H9 (cell line): Measurements from ENCODE around the gene UROS. TPM values are rescaled to one million over a fixed set of nuclear protein-coding genes. Genes with fewer than 3 reads are reported as not detected.

Experiments used
- DNase-seq: peaks from one replicate; pipeline ENCODE4 v3.0.0-alpha.2; 2017
- H2AFZ ChIP-seq: one replicate; pipeline ENCODE4 v1.6.1; 2013; ENCODE audit warnings: mild to moderate bottlenecking, low read length, control low read depth, moderate library complexity
- H2AK5ac ChIP-seq: 2 replicates; pipeline ENCODE4 v1.6.1; 2013; ENCODE audit warnings: low read length, control low read depth, mixed read lengths; ENCODE audit not compliant: insufficient read length
- H2BK120ac ChIP-seq: one replicate; pipeline ENCODE4 v1.6.1; 2013; ENCODE audit warnings: low read depth, mild to moderate bottlenecking, low read length, control low read depth, inconsistent platforms; ENCODE audit not compliant: poor library complexity, severe bottlenecking
- H2BK12ac ChIP-seq: 2 replicates; pipeline ENCODE4 v1.6.1; 2013; ENCODE audit warnings: low read length, control low read depth, mixed read lengths, low read depth; ENCODE audit not compliant: insufficient read length
- H2BK15ac ChIP-seq: 2 replicates; pipeline ENCODE4 v1.6.1; 2013; ENCODE audit warnings: low read depth, low read length, control low read depth
- H2BK20ac ChIP-seq: one replicate; pipeline ENCODE4 v1.6.1; 2013; ENCODE audit warnings: low read depth, mild to moderate bottlenecking, low read length, control low read depth, inconsistent platforms; ENCODE audit not compliant: poor library complexity, severe bottlenecking
- H2BK5ac ChIP-seq: 2 replicates; pipeline ENCODE4 v1.6.1; 2013; ENCODE audit warnings: low read length, control low read depth, mixed read lengths; ENCODE audit not compliant: insufficient read length
- H3K14ac ChIP-seq: 2 replicates; pipeline ENCODE4 v1.6.1; 2013; ENCODE audit warnings: low read length, control low read depth; ENCODE audit not compliant: insufficient read depth
- H3K18ac ChIP-seq: 2 replicates; pipeline ENCODE4 v1.6.1; 2013; ENCODE audit warnings: low read depth, mild to moderate bottlenecking, mixed read lengths, low read length, control low read depth; ENCODE audit not compliant: insufficient read length
- H3K23ac ChIP-seq: 2 replicates; pipeline ENCODE4 v1.6.1; 2013; ENCODE audit warnings: low read length, control low read depth, mixed read lengths, low read depth; ENCODE audit not compliant: insufficient read length
- H3K23me2 ChIP-seq: 2 replicates; pipeline ENCODE4 v1.6.1; 2013; ENCODE audit warnings: low read depth, mild to moderate bottlenecking, mixed read lengths, low read length, control low read depth; ENCODE audit not compliant: insufficient read length, poor library complexity, severe bottlenecking
- H3K27ac ChIP-seq: 2 replicates; pipeline ENCODE4 v1.5.1; 2013; ENCODE audit warnings: low read length, control low read depth, mixed read lengths, low read depth; ENCODE audit not compliant: insufficient read length
- H3K27me3 ChIP-seq: 2 replicates; pipeline ENCODE4 v1.6.1; 2013; ENCODE audit warnings: low read length, control low read depth, inconsistent platforms; ENCODE audit not compliant: insufficient read depth
- H3K4ac ChIP-seq: 2 replicates; pipeline ENCODE4 v1.6.1; 2013; ENCODE audit warnings: low read depth, mild to moderate bottlenecking, control low read depth, inconsistent platforms, low read length, moderate library complexity
- H3K4me1 ChIP-seq: 2 replicates; pipeline ENCODE4 v1.6.1; 2013; ENCODE audit warnings: low read length, control low read depth, inconsistent platforms; ENCODE audit not compliant: insufficient read depth
- H3K4me2 ChIP-seq: 2 replicates; pipeline ENCODE4 v1.6.1; 2013; ENCODE audit warnings: low read length, control low read depth, mixed read lengths; ENCODE audit not compliant: insufficient read length, insufficient read depth
- H3K56ac ChIP-seq: 2 replicates; pipeline ENCODE4 v1.6.1; 2013; ENCODE audit warnings: low read depth, mild to moderate bottlenecking, mixed read lengths, low read length, control low read depth; ENCODE audit not compliant: insufficient read length
- H3K79me1 ChIP-seq: 2 replicates; pipeline ENCODE4 v1.6.1; 2013; ENCODE audit warnings: low read depth, mild to moderate bottlenecking, moderate library complexity, low read length, control low read depth, inconsistent platforms; ENCODE audit not compliant: insufficient read depth, poor library complexity, severe bottlenecking
- H3K79me2 ChIP-seq: 2 replicates; pipeline ENCODE4 v1.6.1; 2013; ENCODE audit warnings: low read length, control low read depth, inconsistent platforms; ENCODE audit not compliant: insufficient read depth
- H3K9ac ChIP-seq: 2 replicates; pipeline ENCODE4 v1.6.1; 2013; ENCODE audit warnings: low read length, control low read depth, mixed read lengths; ENCODE audit not compliant: insufficient read length; ENCODE audit errors: extremely low read depth
- H3K9me3 ChIP-seq: one replicate; pipeline ENCODE4 v1.6.1; 2013; ENCODE audit warnings: low read depth, low read length, inconsistent platforms; ENCODE audit not compliant: control insufficient read depth
- H3T11ph ChIP-seq: one replicate; pipeline ENCODE4 v1.6.1; 2013; ENCODE audit warnings: mild to moderate bottlenecking, low read length, control low read depth, inconsistent platforms
- H4K20me1 ChIP-seq: one replicate; pipeline ENCODE4 v1.6.1; 2013; ENCODE audit not compliant: control insufficient read depth, insufficient read length, insufficient read depth
- H4K5ac ChIP-seq: 2 replicates; pipeline ENCODE4 v1.6.1; 2013; ENCODE audit warnings: low read depth, mild to moderate bottlenecking, mixed read lengths, low read length, control low read depth; ENCODE audit not compliant: insufficient read length
- H4K8ac ChIP-seq: replicated peaks from 2 replicates; pipeline ENCODE4 v1.6.1; 2013; ENCODE audit warnings: low read length, control low read depth, mixed read lengths, low read depth; ENCODE audit not compliant: insufficient read length
- H4K91ac ChIP-seq: 2 replicates; pipeline ENCODE4 v1.6.1; 2013; ENCODE audit warnings: low read depth, mild to moderate bottlenecking, moderate library complexity, mixed read lengths, low read length, control low read depth; ENCODE audit not compliant: insufficient read length
- H3K27ac Mint-ChIP-seq, 3 experiments: 2 replicates in 2 of 3; 3 replicates in 1 of 3; pipeline ENCODE4 v1.8.0; 2020 to 2021; ENCODE audit warnings: mixed read lengths in 3 of 3, mild to moderate bottlenecking in 1 of 3, moderate library complexity in 1 of 3
- H3K27me3 Mint-ChIP-seq: 2 replicates; pipeline ENCODE4 v1.8.0; 2021; ENCODE audit warnings: low read depth, mild to moderate bottlenecking, moderate library complexity, mixed read lengths
- H3K36me3 Mint-ChIP-seq, 3 experiments: 2 replicates in 2 of 3; 3 replicates in 1 of 3; pipeline ENCODE4 v1.8.0; 2020 to 2021; ENCODE audit warnings: low read depth in 3 of 3, mixed read lengths in 3 of 3; ENCODE audit not compliant: insufficient read depth in 1 of 3
- H3K4me1 Mint-ChIP-seq, 2 experiments: 2 replicates each; pipeline ENCODE4 v1.8.0; 2020; ENCODE audit warnings: mixed read lengths in 2 of 2
- H3K4me3 Mint-ChIP-seq, 2 experiments: 2 replicates in 1 of 2; 3 replicates in 1 of 2; pipeline ENCODE4 v1.8.0; 2020 to 2021; ENCODE audit warnings: mild to moderate bottlenecking in 2 of 2, mixed read lengths in 2 of 2, moderate library complexity in 1 of 2
- H3K9me3 Mint-ChIP-seq, 2 experiments: 2 replicates in 1 of 2; 3 replicates in 1 of 2; pipeline ENCODE4 v1.8.0; 2020; ENCODE audit warnings: mild to moderate bottlenecking in 2 of 2, mixed read lengths in 2 of 2, moderate library complexity in 1 of 2
- WGBS: extraction: QIAGEN DNeasy Blood & Tissue Kit; methylation state at CpG from one replicate; pipeline ENCODE4 v1.1.7; 2013; ENCODE audit warnings: missing lambda C conversion rate, low lambda C conversion rate, mixed read lengths; ENCODE audit not compliant: insufficient read length; ENCODE audit errors: extremely low coverage; 5-methylcytosine and 5-hydroxymethylcytosine counted together
- total RNA-seq: library from RNA; stranded (reverse); gene quantifications from 2 replicates; pipeline ENCODE4 v1.2.1, GENCODE V29; 2021
- TF ChIP-seq, protein P1 (sequence below): fragments of 200-600 bp; sonication (generic); conservative IDR thresholded peaks from 3 replicates; pipeline ENCODE4 v1.8.0; 2021; ENCODE audit warnings: antibody characterized with exemption, mild to moderate bottlenecking

UROS gene
- total RNA-seq, 1 experiment from 2014 or later, result 42.3 TPM

DNA sequence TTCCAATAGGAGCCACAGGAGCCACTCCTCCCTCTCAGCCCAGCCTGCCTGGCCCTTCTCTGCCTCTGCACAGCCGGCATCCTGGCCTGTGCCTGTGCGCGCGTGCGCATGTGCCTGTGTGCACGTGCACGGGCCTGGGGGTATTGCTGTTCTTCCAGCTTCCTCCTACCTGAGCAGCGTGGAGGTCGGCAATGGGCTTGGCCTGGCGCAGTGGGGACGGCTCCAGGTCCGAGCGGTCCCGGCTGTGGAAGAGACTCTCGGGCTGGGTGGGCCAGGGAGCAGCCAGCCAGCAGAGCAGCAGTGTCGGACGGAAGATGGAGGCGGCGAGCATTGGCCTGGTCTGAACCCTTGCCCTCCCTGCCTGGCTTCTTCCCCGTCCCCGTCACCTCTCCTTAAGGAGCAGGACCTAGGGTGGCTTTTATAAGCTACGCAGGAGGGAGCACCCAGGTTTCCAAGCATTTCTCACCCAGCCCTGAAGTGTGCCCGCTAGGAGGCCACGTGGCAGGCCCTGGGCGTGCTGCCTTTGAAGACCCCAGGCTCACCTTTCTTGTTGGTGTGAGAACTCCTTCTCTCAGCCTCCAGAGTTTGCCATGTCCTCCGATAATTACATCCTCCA is 47.5 kb downstream of the UROS start, which contains the start of gene MMP21:
Gene MMP21 (minus strand): TSS at position 331 of the 616 bp plus-strand sequence. CDS start 0 bp downstream, at position 331.
- no peaks in the 10 kb centered on the region; a peak in 1 of 7 replicates for H3K36me3 Mint-ChIP-seq

More for the DNA sequence above, 47.5 kb downstream of the UROS start, which contains the start of gene MMP21:
- no peak within 1 kb of the TSS for H2BK120ac ChIP-seq
- H2AFZ ChIP-seq, result no peak within 1 kb of the TSS
- H3K27me3 ChIP-seq, result no peaks in the 10 kb centered on the region
- no peak within 1 kb of the TSS for H4K91ac ChIP-seq
- H3K9me3 ChIP-seq, result no peaks in the 10 kb centered on the region
- no peak within 1 kb of the TSS for H3K14ac ChIP-seq
- H3K79me1 ChIP-seq, result no peaks in the 10 kb centered on the region
- H3K79me2 ChIP-seq, result no peaks in the 10 kb centered on the region
- no peak within 1 kb of the TSS for H3K56ac ChIP-seq
- no peak within 1 kb of the TSS for H2BK5ac ChIP-seq
- no peak within 1 kb of the TSS for H3K4me2 ChIP-seq
- TF ChIP-seq, protein P1, sequence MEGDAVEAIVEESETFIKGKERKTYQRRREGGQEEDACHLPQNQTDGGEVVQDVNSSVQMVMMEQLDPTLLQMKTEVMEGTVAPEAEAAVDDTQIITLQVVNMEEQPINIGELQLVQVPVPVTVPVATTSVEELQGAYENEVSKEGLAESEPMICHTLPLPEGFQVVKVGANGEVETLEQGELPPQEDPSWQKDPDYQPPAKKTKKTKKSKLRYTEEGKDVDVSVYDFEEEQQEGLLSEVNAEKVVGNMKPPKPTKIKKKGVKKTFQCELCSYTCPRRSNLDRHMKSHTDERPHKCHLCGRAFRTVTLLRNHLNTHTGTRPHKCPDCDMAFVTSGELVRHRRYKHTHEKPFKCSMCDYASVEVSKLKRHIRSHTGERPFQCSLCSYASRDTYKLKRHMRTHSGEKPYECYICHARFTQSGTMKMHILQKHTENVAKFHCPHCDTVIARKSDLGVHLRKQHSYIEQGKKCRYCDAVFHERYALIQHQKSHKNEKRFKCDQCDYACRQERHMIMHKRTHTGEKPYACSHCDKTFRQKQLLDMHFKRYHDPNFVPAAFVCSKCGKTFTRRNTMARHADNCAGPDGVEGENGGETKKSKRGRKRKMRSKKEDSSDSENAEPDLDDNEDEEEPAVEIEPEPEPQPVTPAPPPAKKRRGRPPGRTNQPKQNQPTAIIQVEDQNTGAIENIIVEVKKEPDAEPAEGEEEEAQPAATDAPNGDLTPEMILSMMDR, result no peak
- Mint-ChIP-seq H3K9me3 (peaks cover 0 to 9% of the 10 kb centered on the region in 2 experiments), H3K4me3 (no peak within 1 kb of the TSS), H3K27me3 (peaks cover 9% of the 10 kb centered on the region), H3K4me1 (no peaks in the 10 kb centered on the region), H3K27ac (peak within 1 kb of the TSS in 1 of 3 experiments; percentile 68; a peak in 2 of 7 replicates)
- no peak within 1 kb of the TSS for H2BK12ac ChIP-seq
- no peak within 1 kb of the TSS for H3K27ac ChIP-seq
- H2BK20ac ChIP-seq, result no peak within 1 kb of the TSS
- no CpG with 5 or more reads among the region's 26 CpGs for WGBS
- H3K9ac ChIP-seq, result no peak within 1 kb of the TSS
- no peak within 1 kb of the TSS for H2BK15ac ChIP-seq
- DNase-seq, result no peak
- no peak within 1 kb of the TSS for H2AK5ac ChIP-seq
- H3T11ph ChIP-seq, result no peak within 1 kb of the TSS
- H4K20me1 ChIP-seq, result no peaks in the 10 kb centered on the region
- H3K23me2 ChIP-seq, result no peaks in the 10 kb centered on the region
- no peak within 1 kb of the TSS for H4K5ac ChIP-seq
- no peaks in the 10 kb centered on the region for H3K4me1 ChIP-seq
- H3K23ac ChIP-seq, result no peak within 1 kb of the TSS
- H4K8ac ChIP-seq, result no peak within 1 kb of the TSS
- H3K18ac ChIP-seq, result no peak within 1 kb of the TSS
- H3K4ac ChIP-seq, result no peak within 1 kb of the TSS
